Measurements from ENCODE around the gene RGL4. TPM values are rescaled to one million over a fixed set of nuclear protein-coding genes. Genes with fewer than 3 reads are reported as not detected.

Gene RGL4
- total RNA-seq, 2 experiments from 2014 or later: 22.0 to 24.1 TPM

- H3K4me3 Mint-ChIP-seq: no peak overlapping the region
- CTCF ChIA-PET: interaction anchor here (1.0 kb wide), 1 partner anchor 110 kb away, joined by 3 read pairs; no protein-coding TSS in a partner anchor
- no peaks in the 10 kb centered on the region for H3K9me3 Mint-ChIP-seq
- H3K27ac Mint-ChIP-seq: no peak overlapping the region
- H3K36me3 Mint-ChIP-seq (ENCODE audit: low read depth): no peaks in the 10 kb centered on the region
- DNase-seq: no peak
- no peaks in the 10 kb centered on the region for H3K27me3 Mint-ChIP-seq (ENCODE audit: low read depth)
- intact Hi-C loops (cut with micrococcal nuclease): no loop called here
- no peaks in the 10 kb centered on the region for H3K4me1 Mint-ChIP-seq (ENCODE audit: low read depth)
Observed at GRCh38 chr22:23737696-23738095, 46.9 kb downstream of the RGL4 start.

GRCh38 chr22:23742505-23743264 lies 51.9 kb downstream of the RGL4 start:
- no peak overlapping the region for H3K27ac Mint-ChIP-seq
- H3K4me3 Mint-ChIP-seq: no peak overlapping the region
- peaks cover 20% of the 10 kb centered on the region for H3K36me3 Mint-ChIP-seq (ENCODE audit: low read depth)
- no peak for DNase-seq
- H3K4me1 Mint-ChIP-seq (ENCODE audit: low read depth): no peaks in the 10 kb centered on the region
- intact Hi-C loops (cut with micrococcal nuclease): no loop called here
- peaks cover 16% of the 10 kb centered on the region for H3K9me3 Mint-ChIP-seq
- CTCF ChIA-PET: no interaction called here
- no peaks in the 10 kb centered on the region for H3K27me3 Mint-ChIP-seq (ENCODE audit: low read depth)

DNA sequence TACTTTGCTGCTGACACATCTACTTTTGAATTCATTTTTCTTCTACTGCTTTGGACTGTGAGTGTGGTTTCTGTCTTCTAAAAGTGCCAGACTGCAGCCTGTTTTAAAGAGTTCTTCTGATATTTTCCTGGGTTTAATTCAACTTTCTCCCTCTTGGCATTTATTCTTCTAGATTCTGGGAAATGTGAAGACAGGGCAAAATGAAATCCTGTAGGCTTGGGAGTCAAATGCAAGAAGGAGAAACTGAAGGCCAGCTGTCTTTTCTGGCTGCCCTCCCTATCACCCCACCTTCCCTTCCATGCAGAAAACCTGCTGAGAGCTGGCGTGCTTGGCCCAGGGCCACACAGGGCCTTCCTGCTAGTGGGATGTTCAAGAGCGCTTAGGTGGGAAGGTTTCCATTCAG lies 52.5 kb downstream of the RGL4 start:
- no peak overlapping the region for H3K4me3 Mint-ChIP-seq
- CTCF ChIA-PET: no interaction called here
- no peak overlapping the region for H3K27ac Mint-ChIP-seq
- no peaks in the 10 kb centered on the region for H3K27me3 Mint-ChIP-seq (ENCODE audit: low read depth)
- no peaks in the 10 kb centered on the region for H3K4me1 Mint-ChIP-seq (ENCODE audit: low read depth)
- DNase-seq: no peak
- intact Hi-C loops (cut with micrococcal nuclease): no loop called here
- H3K36me3 Mint-ChIP-seq (ENCODE audit: low read depth): peaks cover 20% of the 10 kb centered on the region
- H3K9me3 Mint-ChIP-seq: peaks cover 16% of the 10 kb centered on the region

GRCh38 chr22:23744001-23744400 lies 53.2 kb downstream of the RGL4 start:
- Mint-ChIP-seq H3K4me1 (ENCODE audit: low read depth) (no peaks in the 10 kb centered on the region), H3K9me3 (peaks cover 16% of the 10 kb centered on the region), H3K36me3 (ENCODE audit: low read depth) (peaks cover 20% of the 10 kb centered on the region), H3K4me3 (no peak overlapping the region), H3K27ac (no peak overlapping the region), H3K27me3 (ENCODE audit: low read depth) (no peaks in the 10 kb centered on the region)
- no peak for DNase-seq
- intact Hi-C loops (cut with micrococcal nuclease): no loop called here
- CTCF ChIA-PET: no interaction called here

DNA sequence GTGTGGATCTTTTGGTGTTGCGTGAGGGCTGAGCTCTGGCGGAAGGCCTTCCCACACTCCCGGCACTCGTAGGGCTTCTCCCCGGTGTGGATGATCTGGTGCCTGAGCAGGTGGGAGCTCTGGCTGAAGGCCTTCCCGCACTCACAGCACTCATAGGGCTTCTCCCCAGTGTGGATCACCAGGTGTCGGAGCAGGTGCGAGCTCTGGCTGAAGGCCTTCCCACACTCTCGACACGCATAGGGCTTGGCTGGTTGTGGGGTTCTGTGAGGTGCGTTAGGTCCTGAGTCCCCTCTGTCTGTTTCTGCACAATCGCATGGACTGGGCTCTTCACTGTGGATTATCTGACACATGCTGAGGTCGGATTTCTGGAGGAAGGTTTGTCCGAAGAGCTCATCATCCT lies 53.7 kb downstream of the RGL4 start:
- Mint-ChIP-seq H3K4me1 (ENCODE audit: low read depth) (no peaks in the 10 kb centered on the region), H3K27ac (no peak overlapping the region), H3K9me3 (peaks cover 16% of the 10 kb centered on the region), H3K4me3 (no peak overlapping the region), H3K27me3 (ENCODE audit: low read depth) (no peaks in the 10 kb centered on the region), H3K36me3 (ENCODE audit: low read depth) (peaks cover 20% of the 10 kb centered on the region)
- intact Hi-C loops (cut with micrococcal nuclease): no loop called here
- no peak for DNase-seq
- CTCF ChIA-PET: interaction anchor here (0.6 kb wide), 1 partner anchor 923 kb away, joined by 3 read pairs; no protein-coding TSS in a partner anchor

DNA sequence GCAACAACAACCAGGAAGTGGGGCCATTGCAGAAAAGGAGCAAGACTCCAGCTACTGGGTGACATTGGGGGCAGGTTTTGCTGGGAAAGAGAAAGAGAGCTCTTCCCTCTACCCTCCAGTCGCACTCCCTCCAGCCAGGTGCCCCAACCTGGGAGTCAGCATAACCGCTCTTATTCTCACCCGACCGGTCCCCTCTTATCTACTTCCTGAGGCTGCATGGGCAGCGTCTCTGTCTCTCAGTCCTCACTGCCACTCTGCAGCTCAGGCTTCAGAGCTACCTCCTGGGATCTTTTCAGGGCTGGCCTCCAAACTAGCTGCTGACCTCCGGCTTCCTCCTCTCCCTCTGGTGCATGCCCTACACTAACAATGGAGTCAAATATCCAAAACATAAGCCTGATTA lies 55.0 kb downstream of the RGL4 start:
- peaks cover 20% of the 10 kb centered on the region for H3K36me3 Mint-ChIP-seq (ENCODE audit: low read depth)
- CTCF ChIA-PET: no interaction called here
- intact Hi-C loops (cut with micrococcal nuclease): no loop called here
- H3K9me3 Mint-ChIP-seq: peaks cover 16% of the 10 kb centered on the region
- no peak overlapping the region for H3K4me3 Mint-ChIP-seq
- DNase-seq: no peak
- no peaks in the 10 kb centered on the region for H3K27me3 Mint-ChIP-seq (ENCODE audit: low read depth)
- no peak overlapping the region for H3K27ac Mint-ChIP-seq
- H3K4me1 Mint-ChIP-seq (ENCODE audit: low read depth): peaks cover 10% of the 10 kb centered on the region

Other genes with a start within 250 kb of the RGL4 start
- not detected for gene IGLL1, start 110.7 kb upstream of the RGL4 start, total RNA-seq
- gene DRICH1, start 58.7 kb upstream of the RGL4 start, total RNA-seq: under 1 TPM in 1 of 2 experiments, not detected in 1; 0.36 TPM
- under 1 TPM; 0.79 to 0.93 TPM for gene ZNF70, start 60.1 kb downstream of the RGL4 start, total RNA-seq
- gene VPREB3, start 63.4 kb downstream of the RGL4 start, total RNA-seq: not detected
- 1 to 10 TPM; 1.1 to 1.4 TPM for gene C22orf15, start 72.0 kb downstream of the RGL4 start, total RNA-seq
- gene CHCHD10, start 77.0 kb downstream of the RGL4 start, total RNA-seq: 100 to 1,000 TPM; 190 to 191 TPM
- gene MMP11, start 81.8 kb downstream of the RGL4 start, total RNA-seq: under 1 TPM; 0.43 to 0.47 TPM
- gene SMARCB1, start 96.0 kb downstream of the RGL4 start, total RNA-seq: 10 to 100 TPM; 75.3 to 89.1 TPM
- 1 to 10 TPM; 7.3 to 7.5 TPM for gene DERL3, start 148.0 kb downstream of the RGL4 start, total RNA-seq
- gene SLC2A11, start 166.9 kb downstream of the RGL4 start, total RNA-seq: 1 to 10 TPM; 6.1 to 7.5 TPM
- gene MIF, start 203.4 kb downstream of the RGL4 start, total RNA-seq: 1,000 to 10,000 TPM; 1,489 to 1,512 TPM

All from activated naive CD4-positive, alpha-beta T cell treated with anti-CD3 and anti-CD28 coated beads for 36 hours (primary cell).